ENCODE measurements around the gene TPM4. TPM values are rescaled to one million over a fixed set of nuclear protein-coding genes. Genes with fewer than 3 reads are reported as not detected.
"Not testable (repeated sequence)": the region's sequence is repeated elsewhere in the genome, so short reads cannot be mapped to it uniquely, and the experiment has no call there.

The TPM4 gene
- polyA plus RNA-seq, 1 donor = 223 TPM

DNA sequence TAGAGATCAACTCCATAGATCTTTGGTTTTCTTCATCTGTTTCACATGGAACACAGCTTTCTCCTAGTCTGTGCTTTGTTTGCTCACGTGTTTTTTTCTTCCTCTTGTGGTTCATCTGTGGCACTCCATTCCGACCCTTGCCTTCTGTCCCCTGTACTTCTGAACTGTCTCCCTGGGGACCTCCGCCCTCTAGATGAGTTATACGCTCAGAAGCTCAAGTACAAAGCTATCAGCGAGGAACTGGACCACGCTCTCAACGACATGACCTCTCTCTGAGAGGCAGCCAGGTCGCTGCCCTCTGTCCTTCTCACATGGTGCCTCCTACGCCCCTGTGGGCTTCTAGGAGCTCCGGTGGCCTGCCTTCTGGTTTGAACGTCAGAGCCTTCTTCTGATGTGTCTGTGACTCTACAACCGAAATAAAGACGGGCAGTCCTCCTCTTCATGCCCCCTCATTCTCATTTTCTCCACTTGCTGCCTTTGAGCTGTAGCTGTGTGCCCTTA is 18.8 kb downstream of the TPM4 start:
- Histone ChIP-seq H3K27me3 (ENCODE audit: control insufficient read depth, insufficient read depth, low read length) (no peaks in the 10 kb centered on the region), H3K27ac (ENCODE audit: low read length) (no peak overlapping the region), H3K4me3 (ENCODE audit: low read length) (no peak overlapping the region), H3K36me3 (ENCODE audit: control insufficient read depth, insufficient read depth, low read length) (peaks cover 82% of the 10 kb centered on the region), H3K9me3 (ENCODE audit: control insufficient read depth, low read depth, low read length) (no peaks in the 10 kb centered on the region), H3K4me1 (ENCODE audit: control insufficient read depth, insufficient read depth, low read length) (peaks cover 13% of the 10 kb centered on the region)
- DNase-seq = no peak
- WGBS (ENCODE audit: insufficient coverage, low lambda C conversion rate) = 60% methylated on average over 1 of the region's 13 CpGs

DNA sequence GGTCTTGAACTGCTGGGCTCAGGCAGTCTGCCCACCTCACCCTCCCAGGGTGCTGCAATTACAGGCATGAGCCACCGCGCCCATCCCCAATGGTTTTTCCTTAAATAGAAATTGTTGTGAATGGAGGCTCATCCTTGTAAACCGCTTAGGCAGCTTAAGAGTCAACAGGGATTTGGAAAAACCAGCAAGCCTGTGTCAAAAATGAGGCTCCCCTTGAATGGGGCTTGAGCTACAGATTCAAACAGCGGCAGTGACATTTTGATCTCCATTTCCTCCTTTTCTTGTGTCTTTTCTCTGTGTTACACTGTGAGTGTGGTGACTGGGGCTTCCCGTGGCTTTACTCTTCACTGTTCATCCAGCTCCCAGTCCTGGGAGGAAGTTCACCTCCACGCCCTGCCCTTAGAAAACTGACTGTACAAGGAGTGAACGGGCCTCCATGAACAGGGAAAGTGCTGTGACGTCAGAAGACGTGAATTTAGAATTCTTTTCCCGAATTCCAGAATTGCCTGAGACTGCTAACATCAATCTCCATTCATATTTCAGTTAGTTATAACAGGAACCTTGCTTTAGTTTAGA is 20.1 kb downstream of the TPM4 start:
- no CpG with 5 or more reads among the region's 10 CpGs for WGBS (ENCODE audit: insufficient coverage, low lambda C conversion rate)
- Histone ChIP-seq H3K4me3 (ENCODE audit: low read length) (no peak overlapping the region), H3K36me3 (ENCODE audit: control insufficient read depth, insufficient read depth, low read length) (peaks cover 79% of the 10 kb centered on the region)

GRCh38 chr19:16098416-16098768 is 22.1 kb downstream of the TPM4 start:
- no CpG with 5 or more reads among the region's 6 CpGs for WGBS (ENCODE audit: insufficient coverage, low lambda C conversion rate)
- no peaks in the 10 kb centered on the region for H3K9me3 ChIP-seq (ENCODE audit: control insufficient read depth, low read depth, low read length)
- H3K36me3 ChIP-seq (ENCODE audit: control insufficient read depth, insufficient read depth, low read length) = peaks cover 77% of the 10 kb centered on the region

More for the DNA sequence above, 20.1 kb downstream of the TPM4 start:
- H3K27ac ChIP-seq (ENCODE audit: low read length) = no peak overlapping the region
- no peaks in the 10 kb centered on the region for H3K9me3 ChIP-seq (ENCODE audit: control insufficient read depth, low read depth, low read length)
- no peaks in the 10 kb centered on the region for H3K27me3 ChIP-seq (ENCODE audit: control insufficient read depth, insufficient read depth, low read length)
- H3K4me1 ChIP-seq (ENCODE audit: control insufficient read depth, insufficient read depth, low read length) = peaks cover 11% of the 10 kb centered on the region
- no peak for DNase-seq

GRCh38 chr19:16098821-16099220 is 22.5 kb downstream of the TPM4 start:
- Histone ChIP-seq H3K4me1 (ENCODE audit: control insufficient read depth, insufficient read depth, low read length) (peaks cover 11% of the 10 kb centered on the region), H3K9me3 (ENCODE audit: control insufficient read depth, low read depth, low read length) (no peaks in the 10 kb centered on the region), H3K36me3 (ENCODE audit: control insufficient read depth, insufficient read depth, low read length) (peaks cover 76% of the 10 kb centered on the region), H3K4me3 (ENCODE audit: low read length) (no peak overlapping the region), H3K27ac (ENCODE audit: low read length) (no peak overlapping the region), H3K27me3 (ENCODE audit: control insufficient read depth, insufficient read depth, low read length) (no peaks in the 10 kb centered on the region)
- WGBS (ENCODE audit: insufficient coverage, low lambda C conversion rate) = no CpG with 5 or more reads among the region's 6 CpGs
- no peak for DNase-seq

More at GRCh38 chr19:16098416-16098768, 22.1 kb downstream of the TPM4 start:
- no peak overlapping the region for H3K4me3 ChIP-seq (ENCODE audit: low read length)
- no peaks in the 10 kb centered on the region for H3K27me3 ChIP-seq (ENCODE audit: control insufficient read depth, insufficient read depth, low read length)
- no peak overlapping the region for H3K27ac ChIP-seq (ENCODE audit: low read length)
- no peak for DNase-seq
- peaks cover 11% of the 10 kb centered on the region for H3K4me1 ChIP-seq (ENCODE audit: control insufficient read depth, insufficient read depth, low read length)

- peaks cover 73% of the 10 kb centered on the region for H3K36me3 ChIP-seq (ENCODE audit: control insufficient read depth, insufficient read depth, low read length)
- DNase-seq; H3K27ac ChIP-seq (ENCODE audit: low read length): not testable (repeated sequence)
Observed at GRCh38 chr19:16099314-16099965, 23.1 kb downstream of the TPM4 start.

GRCh38 chr19:16100524-16100923 is 24.2 kb downstream of the TPM4 start:
- H3K36me3 ChIP-seq (ENCODE audit: control insufficient read depth, insufficient read depth, low read length) = peaks cover 62% of the 10 kb centered on the region
- no peak for DNase-seq

More at GRCh38 chr19:16099314-16099965, 23.1 kb downstream of the TPM4 start:
- not testable (repeated sequence) for H3K9me3 ChIP-seq (ENCODE audit: control insufficient read depth, low read depth, low read length); H3K4me3 ChIP-seq (ENCODE audit: low read length); H3K27me3 ChIP-seq (ENCODE audit: control insufficient read depth, insufficient read depth, low read length)
- 80% methylated on average over 1 of the region's 8 CpGs for WGBS (ENCODE audit: insufficient coverage, low lambda C conversion rate)
- H3K4me1 ChIP-seq (ENCODE audit: control insufficient read depth, insufficient read depth, low read length) = peaks cover 11% of the 10 kb centered on the region

GRCh38 chr19:16104722-16105121 is 28.4 kb downstream of the TPM4 start:
- no peak overlapping the region for H3K27ac ChIP-seq (ENCODE audit: low read length)
- H3K4me1 ChIP-seq (ENCODE audit: control insufficient read depth, insufficient read depth, low read length) = no peaks in the 10 kb centered on the region
- no peaks in the 10 kb centered on the region for H3K27me3 ChIP-seq (ENCODE audit: control insufficient read depth, insufficient read depth, low read length)
- H3K4me3 ChIP-seq (ENCODE audit: low read length) = no peak overlapping the region
- no peaks in the 10 kb centered on the region for H3K9me3 ChIP-seq (ENCODE audit: control insufficient read depth, low read depth, low read length)
- DNase-seq = no peak
- peaks cover 36% of the 10 kb centered on the region for H3K36me3 ChIP-seq (ENCODE audit: control insufficient read depth, insufficient read depth, low read length)
- 100% methylated on average over 3 of the region's 6 CpGs for WGBS (ENCODE audit: insufficient coverage, low lambda C conversion rate)

More at GRCh38 chr19:16100524-16100923, 24.2 kb downstream of the TPM4 start:
- no peaks in the 10 kb centered on the region for H3K27me3 ChIP-seq (ENCODE audit: control insufficient read depth, insufficient read depth, low read length)
- WGBS (ENCODE audit: insufficient coverage, low lambda C conversion rate) = no CpG with 5 or more reads among the region's 4 CpGs
- peaks cover 11% of the 10 kb centered on the region for H3K4me1 ChIP-seq (ENCODE audit: control insufficient read depth, insufficient read depth, low read length)
- H3K27ac ChIP-seq (ENCODE audit: low read length) = no peak overlapping the region
- no peaks in the 10 kb centered on the region for H3K9me3 ChIP-seq (ENCODE audit: control insufficient read depth, low read depth, low read length)
- no peak overlapping the region for H3K4me3 ChIP-seq (ENCODE audit: low read length)

GRCh38 chr19:16106121-16106520 is 29.8 kb downstream of the TPM4 start:
- no peak overlapping the region for H3K4me3 ChIP-seq (ENCODE audit: low read length)
- no peaks in the 10 kb centered on the region for H3K9me3 ChIP-seq (ENCODE audit: control insufficient read depth, low read depth, low read length)
- no peak for DNase-seq
- H3K27me3 ChIP-seq (ENCODE audit: control insufficient read depth, insufficient read depth, low read length) = no peaks in the 10 kb centered on the region
- H3K36me3 ChIP-seq (ENCODE audit: control insufficient read depth, insufficient read depth, low read length) = peaks cover 25% of the 10 kb centered on the region
- peaks cover 5% of the 10 kb centered on the region for H3K4me1 ChIP-seq (ENCODE audit: control insufficient read depth, insufficient read depth, low read length)
- 33% methylated on average over 1 of the region's 3 CpGs for WGBS (ENCODE audit: insufficient coverage, low lambda C conversion rate)
- no peak overlapping the region for H3K27ac ChIP-seq (ENCODE audit: low read length)

DNA sequence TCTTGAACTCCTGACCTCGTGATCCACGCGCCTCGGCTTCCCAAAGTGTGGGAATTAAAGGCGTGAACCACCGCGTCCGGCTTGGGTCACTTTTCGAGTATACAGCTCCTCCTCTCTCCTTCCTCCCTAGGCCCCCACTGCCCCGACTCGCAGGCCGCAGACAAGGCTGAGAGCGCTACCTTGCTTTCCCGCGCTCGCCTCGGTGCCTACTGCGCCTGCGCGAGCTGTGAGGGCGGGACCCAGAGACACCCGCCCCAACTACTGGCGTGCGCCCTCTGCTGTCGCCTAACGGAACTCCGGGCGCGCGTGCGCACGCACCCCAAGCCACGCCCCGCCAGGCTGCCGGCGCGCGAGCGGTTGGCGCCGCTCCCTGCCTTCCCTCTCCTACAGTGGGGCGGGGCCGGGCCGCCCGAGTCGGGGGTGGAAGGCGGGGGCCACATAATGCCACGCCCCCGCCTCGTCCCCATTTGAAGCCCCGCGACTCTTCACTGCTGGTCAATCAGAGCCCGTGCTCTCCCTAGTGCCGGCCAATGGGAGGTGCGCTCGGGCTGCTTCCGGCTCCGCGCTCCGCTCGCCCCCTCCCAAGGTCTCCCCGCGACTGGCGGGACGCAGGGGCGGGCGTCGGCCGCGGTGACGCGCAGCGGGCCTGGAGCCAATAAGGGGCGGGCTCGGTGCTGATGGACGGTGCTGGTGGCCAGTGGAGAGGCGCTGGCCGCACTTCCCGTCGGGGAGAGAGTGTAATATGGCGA is 35.0 kb downstream of the TPM4 start, which contains the start of gene RAB8A:
Gene RAB8A (plus strand): TSS at position 730 of the 749 bp plus-strand sequence. CDS start 13 bp downstream, at position 743.
- Histone ChIP-seq H3K27me3 (ENCODE audit: control insufficient read depth, insufficient read depth, low read length) (no peaks in the 10 kb centered on the region), H3K4me1 (ENCODE audit: control insufficient read depth, insufficient read depth, low read length) (peaks cover 43% of the 10 kb centered on the region), H3K36me3 (ENCODE audit: control insufficient read depth, insufficient read depth, low read length) (peaks cover 9% of the 10 kb centered on the region), H3K27ac (ENCODE audit: low read length) (peak within 1 kb of the TSS; percentile 86), H3K4me3 (ENCODE audit: low read length) (peak within 1 kb of the TSS; percentile 96), H3K9me3 (ENCODE audit: control insufficient read depth, low read depth, low read length) (no peaks in the 10 kb centered on the region)
- WGBS (ENCODE audit: insufficient coverage, low lambda C conversion rate) = no CpG with 5 or more reads among the region's 81 CpGs
- DNase-seq = peak; percentile 99 to 100

Data from large intestine (tissue), 3 donors.